Uterus (tissue), 2 donors: ENCODE data around the gene STOX2.

Experiments
- POLR2A ChIP-seq, 2 donors: fragments of 450-650 bp; IDR thresholded peaks; one replicate each; pipeline ENCODE4 v1.6.1; 2016; ENCODE audit warnings: antibody characterized with exemption in 2 of 2, mild to moderate bottlenecking in 1 of 2, moderate library complexity in 1 of 2
- TF ChIP-seq, protein P1 (sequence below), 4 experiments: fragments of 200-600 bp in 2 of 4; fragments of 450-650 bp in 2 of 4; sonication (generic) in 2 of 4; IDR thresholded peaks; one replicate each; pipeline ENCODE4 v1.5.1; 2016 to 2019; ENCODE audit warnings: antibody characterized with exemption in 4 of 4, mild to moderate bottlenecking in 2 of 4, moderate library complexity in 1 of 4

DNA sequence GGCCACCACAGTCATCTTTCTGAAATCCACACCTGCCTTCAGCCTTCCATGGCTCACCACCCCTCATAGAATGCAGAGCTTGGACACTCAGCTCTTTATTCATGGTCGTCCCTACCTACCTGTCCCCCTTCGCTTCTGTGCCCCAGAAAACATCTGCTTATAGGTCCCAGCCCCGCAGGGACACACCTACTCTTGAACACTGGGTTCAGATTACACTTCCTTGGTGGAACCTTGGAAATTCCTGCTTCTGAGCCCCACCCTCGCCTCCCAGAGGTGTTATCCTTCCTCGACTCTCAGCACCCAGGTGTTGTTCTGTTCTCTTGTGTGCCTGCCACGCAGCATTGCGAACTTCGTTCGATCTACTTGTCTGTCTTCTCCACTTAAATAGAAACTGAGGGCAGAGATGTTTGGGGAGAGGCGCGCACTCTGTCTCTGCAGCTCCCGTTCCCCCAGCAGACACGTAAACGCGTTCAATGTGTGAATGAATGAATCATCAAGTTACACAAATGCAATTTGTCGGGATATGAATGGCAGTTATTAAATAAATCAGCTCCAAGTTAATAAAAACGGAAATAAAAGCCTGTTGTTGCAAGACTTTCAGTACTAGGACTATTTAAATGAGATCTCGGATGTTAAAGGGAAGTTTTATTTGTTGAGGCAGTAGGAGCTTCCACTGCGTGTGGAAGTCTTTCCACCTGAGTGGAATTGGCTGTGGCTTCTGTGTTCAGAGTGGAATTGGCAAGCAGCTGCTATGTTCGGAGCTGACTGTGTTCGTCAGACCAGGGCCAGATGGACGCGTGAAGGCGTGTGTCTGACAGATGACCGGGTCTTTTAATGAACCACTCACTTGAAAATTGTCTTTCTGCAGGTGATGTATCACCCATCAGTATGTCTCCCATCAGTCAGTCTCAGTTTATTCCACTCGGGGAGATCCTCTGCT, 95.6 kb downstream of the STOX2 start:
- TF ChIP-seq, protein P1, sequence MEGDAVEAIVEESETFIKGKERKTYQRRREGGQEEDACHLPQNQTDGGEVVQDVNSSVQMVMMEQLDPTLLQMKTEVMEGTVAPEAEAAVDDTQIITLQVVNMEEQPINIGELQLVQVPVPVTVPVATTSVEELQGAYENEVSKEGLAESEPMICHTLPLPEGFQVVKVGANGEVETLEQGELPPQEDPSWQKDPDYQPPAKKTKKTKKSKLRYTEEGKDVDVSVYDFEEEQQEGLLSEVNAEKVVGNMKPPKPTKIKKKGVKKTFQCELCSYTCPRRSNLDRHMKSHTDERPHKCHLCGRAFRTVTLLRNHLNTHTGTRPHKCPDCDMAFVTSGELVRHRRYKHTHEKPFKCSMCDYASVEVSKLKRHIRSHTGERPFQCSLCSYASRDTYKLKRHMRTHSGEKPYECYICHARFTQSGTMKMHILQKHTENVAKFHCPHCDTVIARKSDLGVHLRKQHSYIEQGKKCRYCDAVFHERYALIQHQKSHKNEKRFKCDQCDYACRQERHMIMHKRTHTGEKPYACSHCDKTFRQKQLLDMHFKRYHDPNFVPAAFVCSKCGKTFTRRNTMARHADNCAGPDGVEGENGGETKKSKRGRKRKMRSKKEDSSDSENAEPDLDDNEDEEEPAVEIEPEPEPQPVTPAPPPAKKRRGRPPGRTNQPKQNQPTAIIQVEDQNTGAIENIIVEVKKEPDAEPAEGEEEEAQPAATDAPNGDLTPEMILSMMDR (IDR thresholded peaks at IDR 0.05) = no peak
- no peak for TF ChIP-seq POLR2A (IDR thresholded peaks at IDR 0.05)
